Suppressor macrophage (primary cell): Measurements from ENCODE around the gene TMC7.
A peak's percentile ranks its signal among the peaks of the same experiment; 100 is the strongest.
"Not testable (repeated sequence)": the region's sequence is repeated elsewhere in the genome, so short reads cannot be mapped to it uniquely, and the experiment has no call there.

Experiments
- DNase-seq, 4 experiments: peaks; one replicate each; pipeline ENCODE4 v3.0.0-alpha.2; 2020 to 2022

TMC7 gene

DNA sequence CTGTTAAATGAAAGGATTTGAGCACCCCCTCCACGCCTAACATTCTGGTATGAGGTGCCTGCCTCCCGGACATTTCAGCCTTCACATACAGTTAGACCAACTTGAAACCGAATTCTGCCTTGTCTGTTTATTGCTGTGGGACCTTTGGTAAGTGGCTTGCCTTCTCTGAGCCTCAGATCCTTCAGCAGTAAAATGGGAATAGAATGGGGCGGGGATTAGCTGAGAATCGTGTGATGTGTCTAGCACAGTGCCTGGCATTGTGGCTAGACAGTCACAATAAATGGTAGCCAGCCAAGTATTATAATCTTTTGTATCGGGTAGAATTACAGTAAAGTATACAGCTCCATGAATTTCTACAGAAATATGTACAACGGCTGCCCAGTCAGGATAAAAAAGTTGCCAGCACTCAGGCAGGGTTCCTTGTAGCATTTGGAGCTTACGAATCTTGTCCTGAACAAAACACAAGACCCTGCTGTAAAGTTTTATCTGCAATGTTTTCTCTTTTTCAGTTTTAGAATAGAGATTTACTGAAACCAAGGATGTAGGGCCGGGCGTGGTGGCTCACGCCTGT is 786 bp downstream of the TMC7 start:
- no peak for DNase-seq

DNA sequence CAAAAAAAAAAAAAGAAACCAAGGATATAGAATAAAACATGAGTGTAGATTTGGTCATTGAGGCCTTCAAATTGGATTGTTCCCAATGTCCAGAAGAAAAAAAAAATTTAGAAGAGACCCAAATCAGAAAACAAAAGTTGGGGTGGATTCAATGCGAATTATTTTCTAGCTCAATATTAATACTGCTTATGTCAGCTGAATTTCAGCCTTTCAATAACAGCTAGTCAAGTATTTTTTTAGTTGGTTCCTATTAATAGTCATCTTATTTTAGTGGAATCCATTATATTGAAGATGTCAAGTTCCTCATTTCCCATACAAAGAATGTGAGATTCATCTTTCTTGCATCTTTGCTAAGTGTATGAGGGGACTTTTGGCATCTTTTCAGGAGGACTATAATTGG is 1.5 kb downstream of the TMC7 start:
- not testable (repeated sequence) for DNase-seq

DNA sequence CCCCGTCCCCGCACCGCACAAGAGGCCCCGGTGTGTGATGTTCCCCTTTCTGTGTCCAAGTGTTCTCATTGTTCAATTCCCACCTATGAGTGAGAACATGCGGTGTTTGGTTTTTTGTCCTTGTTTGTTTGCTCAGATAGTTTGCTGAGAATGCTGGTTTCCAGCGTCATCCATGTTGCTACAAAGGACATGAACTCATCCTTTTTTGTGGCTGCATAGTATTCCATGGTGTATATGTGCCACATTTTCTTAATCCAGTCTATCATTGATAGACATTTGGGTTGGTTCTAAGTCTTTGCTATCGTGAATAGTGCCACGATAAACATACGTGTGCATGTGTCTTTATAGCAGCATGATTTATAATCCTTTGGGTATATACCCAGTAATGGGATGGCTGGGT is 8.0 kb downstream of the TMC7 start:
- not testable (repeated sequence) for DNase-seq

DNA sequence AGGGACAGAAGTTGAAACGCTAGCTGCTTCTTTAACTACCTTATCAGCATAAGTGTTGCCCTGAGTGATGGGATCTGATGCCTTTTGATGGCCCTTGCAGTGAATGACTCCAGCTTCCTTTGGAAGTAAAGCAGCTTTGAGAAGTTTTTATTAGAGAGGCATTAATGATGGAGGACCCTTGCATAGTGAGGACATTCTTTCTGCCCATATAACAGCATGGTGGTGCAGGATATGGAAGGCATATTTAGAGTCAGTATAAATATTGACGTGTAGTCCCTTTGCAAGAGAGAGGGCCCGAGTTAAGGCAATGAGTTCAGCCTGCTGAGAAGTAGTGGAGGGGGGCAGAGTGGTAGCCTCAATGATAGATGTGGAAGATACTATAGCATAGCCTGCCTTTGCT is 9.8 kb downstream of the TMC7 start:
- not testable (repeated sequence) for DNase-seq

DNA sequence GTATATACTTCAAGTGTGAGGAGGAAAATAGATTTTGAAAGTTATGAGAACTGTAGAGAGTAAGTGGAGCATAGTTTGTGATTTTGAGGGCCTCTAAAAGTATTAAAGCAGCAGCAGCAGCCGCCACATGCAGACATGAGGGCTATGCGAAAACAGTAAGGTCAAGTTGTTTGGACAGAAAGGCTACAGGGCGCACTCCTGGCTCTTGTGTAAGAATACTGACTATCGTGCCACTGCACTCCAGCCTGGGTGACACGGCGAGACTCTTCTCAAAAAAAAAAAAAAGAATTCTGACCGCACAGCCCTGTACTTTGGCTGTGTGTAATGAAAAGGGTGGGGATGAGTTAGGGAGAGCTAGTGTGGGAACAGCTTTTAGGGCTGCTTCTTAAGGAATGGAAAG is 10.4 kb downstream of the TMC7 start:
- not testable (repeated sequence) for DNase-seq

DNA sequence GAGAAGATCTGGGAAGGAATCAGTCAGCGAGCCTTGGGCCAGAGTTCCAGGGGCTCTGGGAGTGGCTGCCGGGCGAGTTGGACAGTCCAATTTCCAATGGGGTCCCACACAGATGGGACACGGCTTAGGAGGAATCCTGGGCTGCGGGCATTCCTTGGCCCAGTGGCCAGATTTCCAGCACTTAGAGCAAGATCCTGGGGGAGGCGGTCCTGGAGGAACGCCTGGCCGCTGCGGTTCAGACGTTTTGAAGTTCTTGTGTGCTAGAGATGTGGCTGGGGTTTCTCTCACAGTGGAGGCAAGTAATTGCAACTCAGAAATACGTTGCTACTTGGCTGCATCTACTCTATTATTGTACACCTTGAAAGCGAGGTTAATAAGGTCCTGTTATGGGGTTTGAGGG is 11.7 kb downstream of the TMC7 start:
- DNase-seq, result not testable (repeated sequence)

DNA sequence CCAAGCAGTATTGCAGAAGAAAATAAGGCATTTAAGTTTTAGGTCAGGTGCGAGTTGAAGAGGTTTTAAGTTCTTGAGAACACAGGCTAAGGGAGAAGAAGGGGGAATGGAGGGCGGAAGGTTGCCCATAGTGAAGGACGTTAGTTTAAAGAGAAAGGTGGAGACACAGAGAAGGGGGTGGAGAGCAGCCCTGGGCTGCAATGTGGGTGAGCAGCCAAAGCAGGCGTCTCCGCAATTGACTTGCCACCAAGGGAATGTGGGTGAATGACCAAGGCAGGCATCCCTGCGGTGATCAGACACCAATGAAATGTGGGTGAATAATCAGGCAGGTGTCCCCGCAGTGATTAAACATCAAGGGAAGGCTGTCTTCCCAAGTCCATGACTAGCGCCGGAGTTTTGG is 12.8 kb downstream of the TMC7 start:
- not testable (repeated sequence) for DNase-seq

DNA sequence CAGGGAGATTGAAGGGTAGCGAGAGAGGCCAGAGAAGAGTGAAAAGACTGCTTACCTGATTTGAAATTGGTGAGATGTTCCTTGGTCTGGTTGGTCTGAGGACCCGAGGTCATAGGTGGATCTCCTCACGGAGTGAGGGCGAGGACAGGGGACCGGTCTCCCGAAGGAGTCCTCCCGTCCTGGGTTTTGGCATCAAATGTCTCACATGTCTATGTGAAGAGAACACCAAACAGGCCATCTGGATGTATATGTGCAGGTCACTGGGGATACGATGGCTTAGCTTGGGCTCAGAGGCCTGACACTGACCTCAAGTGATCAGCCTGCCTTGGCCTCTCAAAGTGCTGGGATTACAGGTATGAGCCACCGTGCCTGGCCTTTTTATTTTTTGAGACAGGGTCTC is 13.3 kb downstream of the TMC7 start:
- not testable (repeated sequence) for DNase-seq

DNA sequence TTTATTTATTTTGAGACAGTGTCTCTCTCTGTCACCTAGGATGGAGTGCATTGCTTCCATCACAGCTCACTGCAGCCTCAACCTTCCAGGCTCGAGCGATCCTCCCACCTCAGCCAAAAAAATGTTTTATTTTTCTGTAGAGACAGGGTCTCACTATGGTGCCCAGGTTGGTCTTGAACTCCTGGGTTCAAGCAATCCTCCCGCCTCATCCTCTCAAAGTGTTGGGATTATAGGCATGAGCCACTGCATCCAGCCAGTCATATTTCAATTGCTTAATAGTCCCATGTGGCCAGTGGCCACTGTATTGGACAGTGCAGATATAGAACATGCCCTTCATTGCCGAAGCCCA is 15.3 kb downstream of the TMC7 start:
- DNase-seq, result no peak

DNA sequence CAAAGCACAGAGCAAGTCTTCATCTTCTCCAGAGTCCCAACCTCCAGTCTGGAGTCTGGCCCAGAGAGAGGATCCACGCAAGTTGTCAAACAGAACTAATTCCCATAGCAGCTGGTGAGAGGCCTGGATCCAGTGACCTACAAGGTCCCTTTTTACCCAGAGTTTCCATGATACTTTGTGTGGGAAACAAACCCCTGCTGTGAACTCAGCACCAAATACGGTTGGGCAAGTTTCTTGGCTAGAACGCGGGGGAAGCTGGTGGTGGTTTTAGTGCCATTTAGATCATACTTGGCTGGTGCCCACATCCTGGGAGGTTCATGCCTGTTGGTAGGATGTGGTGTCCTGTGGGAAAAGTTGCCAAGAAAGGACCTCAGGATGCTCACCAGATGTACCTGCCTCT is 18.1 kb downstream of the TMC7 start:
- no peak for DNase-seq

DNA sequence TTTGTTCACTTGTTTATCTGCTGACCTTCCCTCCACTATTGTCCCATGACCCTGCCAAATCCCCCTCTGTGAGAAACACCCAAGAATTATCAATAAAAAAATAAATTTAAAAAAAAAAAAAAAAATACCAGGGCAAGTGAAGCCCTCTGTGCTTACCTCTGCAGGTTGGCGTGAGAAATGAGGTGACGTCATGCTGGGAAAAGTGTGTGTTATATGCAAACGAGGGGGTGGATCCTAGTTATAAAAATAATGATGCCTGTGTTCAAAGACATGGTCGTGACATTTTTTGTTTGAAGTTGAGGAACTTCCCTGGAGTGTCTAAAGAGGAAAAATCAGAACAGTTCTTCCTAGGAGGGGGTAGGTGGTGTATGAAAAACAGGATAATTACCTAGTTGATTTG is 20.2 kb downstream of the TMC7 start:
- no peak for DNase-seq

DNA sequence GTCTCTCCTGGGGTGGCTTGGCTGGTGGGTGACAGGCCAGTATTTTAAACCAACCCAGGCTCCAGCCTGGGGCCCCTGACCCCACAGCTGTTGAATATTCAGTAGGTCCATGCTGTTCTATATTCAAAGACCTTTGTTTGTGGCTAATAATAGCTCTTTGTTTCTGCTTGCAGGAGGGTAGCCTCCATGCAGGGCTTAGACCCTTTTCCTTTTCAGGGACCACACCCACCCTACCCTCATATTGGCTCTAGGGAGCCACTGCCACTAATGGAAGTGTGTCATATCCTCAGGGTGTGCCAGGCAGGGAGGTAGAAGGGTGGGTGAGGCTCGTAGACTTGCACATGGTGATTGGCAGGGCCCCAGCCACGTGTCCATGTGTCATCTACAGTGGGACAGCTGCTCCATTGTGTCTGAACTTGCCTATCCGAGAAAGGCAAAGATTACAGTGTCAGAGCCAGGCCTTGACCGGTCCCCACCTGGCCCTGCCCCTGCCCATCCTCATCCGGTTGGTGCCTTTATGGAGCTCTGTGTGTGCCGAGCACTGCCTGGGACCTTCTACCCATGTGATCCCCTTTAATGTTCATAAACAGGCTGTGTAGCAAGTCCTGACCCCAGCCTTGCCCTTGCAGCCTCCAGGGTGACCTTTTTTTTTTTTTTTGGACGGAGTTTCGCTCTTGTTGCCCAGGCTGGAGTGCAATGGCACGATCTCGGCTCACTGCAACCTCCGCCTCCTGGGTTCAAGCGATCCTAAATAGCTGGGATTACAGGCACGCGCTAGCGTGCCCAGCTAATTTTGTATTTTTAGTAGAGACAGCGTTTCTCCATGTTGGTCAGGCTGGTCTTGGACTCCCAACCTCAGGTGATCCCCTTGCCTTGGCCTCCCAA is 22.1 kb downstream of the TMC7 start:
- DNase-seq, result no peak

DNA sequence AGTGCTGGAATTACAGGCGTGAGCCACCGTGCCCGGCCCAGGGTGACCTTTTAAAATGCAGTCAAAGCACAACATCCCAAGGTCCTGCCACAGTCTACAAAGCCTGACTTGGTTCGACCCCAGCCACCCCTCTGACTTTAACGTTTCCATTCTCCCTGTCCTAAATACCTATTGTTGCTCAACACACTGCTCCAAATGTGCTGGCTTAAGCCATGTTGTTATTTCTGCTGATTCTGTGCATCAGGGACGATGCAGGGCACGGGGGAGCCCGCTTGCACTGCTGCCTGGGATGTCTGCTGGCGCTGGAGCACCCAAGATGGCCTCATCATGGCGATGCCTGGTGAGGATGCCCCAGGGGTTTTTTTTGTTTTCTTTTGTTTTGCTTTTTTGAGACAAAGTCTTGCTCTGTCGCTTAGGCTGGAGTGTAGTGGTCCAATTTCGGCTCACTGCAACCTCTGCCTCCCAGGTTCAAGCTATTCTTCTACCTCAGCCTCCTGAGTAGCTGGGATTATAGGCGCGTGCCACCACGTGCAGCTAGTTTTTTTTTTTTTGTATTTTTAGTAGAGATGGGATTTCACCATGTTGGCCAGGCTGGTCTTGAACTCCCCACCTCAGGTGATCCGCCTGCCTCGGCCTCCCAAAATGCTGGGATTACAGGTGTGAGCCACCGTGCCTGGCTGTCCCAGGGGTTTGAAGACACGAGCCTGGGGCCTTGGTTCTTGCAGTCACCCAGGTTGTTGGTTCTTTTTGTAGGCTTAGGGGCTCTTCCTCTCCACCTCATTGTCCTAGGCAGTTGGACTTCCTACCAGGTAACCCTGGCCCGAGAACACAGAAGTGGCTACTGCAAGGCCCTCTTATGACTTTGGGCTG is 22.9 kb downstream of the TMC7 start:
- DNase-seq, result no peak

DNA sequence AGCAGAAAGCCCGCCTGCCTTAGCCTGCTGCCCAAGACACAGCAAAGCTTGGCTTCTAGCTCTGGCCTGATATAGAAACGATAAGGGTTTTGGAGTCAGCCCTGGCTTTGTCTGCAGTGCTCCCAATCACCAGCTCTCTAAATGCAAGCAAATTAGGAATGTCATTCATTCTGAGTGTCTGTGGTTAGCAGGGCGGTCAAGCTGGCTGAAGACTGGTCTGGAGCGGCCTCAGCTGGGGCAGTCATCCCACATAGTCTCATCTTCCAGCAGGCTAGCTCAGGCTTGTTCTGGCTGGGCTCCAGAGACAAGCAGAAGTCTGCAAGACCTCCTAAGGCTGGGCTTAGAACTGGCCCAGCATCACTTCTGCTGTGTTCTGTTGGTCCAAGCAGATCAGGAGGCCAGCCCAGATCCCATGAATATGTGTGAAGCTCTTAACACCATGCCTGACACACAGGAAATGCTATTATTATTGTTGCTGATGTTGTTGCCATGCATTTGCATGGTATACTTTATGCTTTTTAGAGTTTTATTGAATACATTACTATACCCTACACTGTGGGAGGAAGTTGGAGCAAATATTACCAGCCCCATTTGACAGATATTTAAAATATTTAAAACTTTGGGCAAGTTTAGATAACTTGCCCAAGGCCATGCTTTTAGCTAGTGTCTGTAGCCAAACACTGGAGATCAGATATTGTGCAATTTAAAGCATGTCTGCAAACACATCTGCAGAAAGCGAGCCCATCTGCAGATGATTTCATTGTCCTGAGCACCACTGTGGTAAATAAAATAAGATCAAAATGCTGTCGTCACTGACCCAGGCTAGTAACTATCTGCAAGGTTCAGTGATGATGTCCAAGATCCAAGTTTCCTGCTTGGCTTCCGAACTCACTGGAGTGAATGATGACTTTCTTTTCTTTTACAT is 24.8 kb downstream of the TMC7 start:
- no peak for DNase-seq

DNA sequence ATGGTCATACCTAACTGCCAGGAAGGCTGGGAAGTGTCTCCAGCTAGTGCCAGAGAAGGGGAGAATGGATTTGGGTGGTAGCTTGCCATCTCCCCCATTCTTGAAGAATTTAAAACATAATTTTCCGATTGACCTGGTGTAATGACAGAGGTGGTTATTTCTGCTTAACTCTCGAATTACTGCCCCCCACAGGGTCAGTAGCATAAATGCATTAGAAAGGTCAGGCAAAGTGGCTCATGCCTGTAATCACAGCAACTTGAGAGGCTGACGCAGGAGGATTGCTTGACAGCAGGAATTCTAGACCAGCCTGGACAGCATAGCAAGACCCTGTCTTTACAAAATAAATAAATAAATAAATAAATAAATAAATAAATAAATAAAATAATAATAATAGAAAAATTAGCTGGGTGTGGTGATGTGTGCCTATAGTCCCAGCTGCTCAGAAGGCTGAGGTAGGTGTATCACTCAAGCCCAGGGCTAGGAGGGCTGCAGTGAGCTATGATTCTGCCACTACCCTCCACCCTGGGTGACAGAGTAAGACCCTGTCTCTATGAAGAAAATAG is 27.5 kb downstream of the TMC7 start:
- DNase-seq, result no peak

DNA sequence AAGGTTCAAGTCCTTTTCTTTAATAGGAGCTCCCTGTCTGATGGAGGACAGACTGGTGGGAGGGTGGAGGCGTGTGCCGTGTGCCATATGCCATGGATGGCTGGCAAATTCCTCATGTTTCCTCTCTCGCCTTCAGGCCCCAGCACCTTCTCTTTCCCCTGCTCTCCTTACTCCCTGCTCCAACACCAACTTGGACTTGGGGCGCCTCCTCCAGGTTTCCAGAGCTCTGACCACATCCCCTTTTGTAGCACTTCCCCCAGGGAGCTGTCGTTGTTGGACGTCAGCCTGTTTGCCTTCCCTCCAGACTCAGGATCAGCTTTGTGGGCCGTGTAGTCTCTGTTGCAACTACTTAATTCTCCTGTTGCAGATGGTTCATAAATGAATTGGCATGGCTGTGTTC is 30.7 kb downstream of the TMC7 start:
- DNase-seq, result peak; percentile 80 to 89 (median 86)

DNA sequence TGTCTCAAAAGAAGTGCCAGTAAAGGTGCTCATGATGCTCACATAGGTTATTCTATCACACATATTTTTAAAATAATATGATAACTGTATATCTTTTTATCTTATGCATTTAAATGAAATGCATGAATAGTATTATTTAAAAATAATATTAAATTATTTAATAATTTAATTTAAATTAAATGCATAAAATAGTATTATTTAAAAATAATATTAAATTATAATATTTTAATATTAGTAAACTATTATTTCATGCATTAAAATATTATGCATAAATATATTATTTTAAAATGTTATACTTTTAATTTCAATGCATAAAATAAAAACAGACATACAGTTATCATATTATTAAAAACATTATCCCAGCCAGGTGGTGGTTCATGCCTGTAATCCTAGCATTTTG is 33.4 kb downstream of the TMC7 start:
- DNase-seq, result no peak

DNA sequence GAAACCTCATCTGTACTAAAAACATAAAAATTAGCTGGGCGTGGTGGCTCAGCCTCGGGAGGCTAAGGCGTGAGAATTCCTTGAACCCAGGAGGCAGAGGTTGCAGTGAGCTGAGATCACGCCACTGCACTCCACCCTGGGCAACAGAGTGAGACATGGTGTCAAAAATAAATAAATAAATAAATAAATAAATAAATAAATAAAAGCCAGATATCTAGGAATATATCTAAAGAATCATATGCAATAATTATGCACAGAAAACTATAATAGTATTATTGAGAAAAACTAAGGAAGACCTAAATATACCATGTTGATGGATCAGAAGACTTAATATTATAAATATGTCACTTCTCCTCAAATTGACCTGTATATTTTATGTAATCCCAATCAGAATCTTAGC is 37.0 kb downstream of the TMC7 start:
- no peak for DNase-seq

DNA sequence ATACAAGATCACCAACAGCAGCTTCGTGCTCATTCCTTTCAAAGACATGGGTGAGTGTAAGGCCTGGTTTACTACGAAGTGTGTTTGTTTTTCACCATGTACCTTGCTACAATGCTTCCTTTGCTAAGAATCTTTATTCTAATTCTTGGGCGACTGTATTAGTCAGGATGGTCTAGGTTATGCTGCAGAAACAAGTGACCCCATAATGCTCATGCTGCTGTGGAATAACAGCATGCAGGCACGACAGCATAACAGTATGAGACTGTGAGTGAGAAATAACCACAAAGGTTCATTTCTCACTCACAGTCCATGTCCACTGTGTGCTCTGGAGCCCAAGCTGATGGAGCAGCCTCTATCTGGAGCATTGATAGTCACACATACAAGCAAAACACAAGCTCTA is 38.0 kb downstream of the TMC7 start:
- no peak for DNase-seq

DNA sequence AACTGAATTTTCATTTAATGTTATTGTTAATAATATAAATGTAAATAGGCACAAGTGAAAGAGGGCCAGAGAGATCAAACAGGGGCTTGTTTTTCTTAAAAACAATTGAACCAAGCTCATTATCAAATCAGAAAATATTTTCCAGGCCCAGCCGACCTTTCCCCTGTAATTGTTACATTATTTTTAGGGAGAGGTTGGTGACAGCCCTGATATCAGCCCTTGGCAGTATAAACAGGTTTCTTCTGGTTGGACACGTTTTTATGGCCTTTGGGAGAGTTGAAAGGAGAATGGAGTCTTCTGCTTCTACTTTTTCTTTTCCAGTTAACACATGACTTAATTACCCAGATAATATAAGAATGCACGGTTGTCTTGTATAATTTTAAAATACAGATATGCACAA is 43.7 kb downstream of the TMC7 start:
- DNase-seq, result no peak

DNA sequence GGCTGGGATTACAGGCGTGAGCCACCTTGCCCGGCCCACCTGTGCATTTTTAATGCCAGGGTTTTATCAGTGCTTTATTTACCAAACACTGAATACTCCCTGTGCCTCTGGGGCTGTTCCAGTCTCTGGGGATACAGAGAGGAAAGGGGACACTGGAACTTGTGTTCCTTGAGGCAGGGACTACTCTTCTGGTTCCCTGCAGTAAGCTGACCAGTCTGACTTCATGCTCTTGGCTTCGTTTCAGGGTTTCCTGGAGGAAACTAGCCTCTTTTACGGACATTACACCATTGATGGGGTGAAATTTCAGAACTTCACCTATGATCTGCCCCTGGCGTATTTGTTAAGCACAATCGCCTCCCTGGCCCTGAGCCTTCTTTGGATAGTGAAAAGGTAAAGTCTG is 46.2 kb downstream of the TMC7 start:
- DNase-seq, result no peak

DNA sequence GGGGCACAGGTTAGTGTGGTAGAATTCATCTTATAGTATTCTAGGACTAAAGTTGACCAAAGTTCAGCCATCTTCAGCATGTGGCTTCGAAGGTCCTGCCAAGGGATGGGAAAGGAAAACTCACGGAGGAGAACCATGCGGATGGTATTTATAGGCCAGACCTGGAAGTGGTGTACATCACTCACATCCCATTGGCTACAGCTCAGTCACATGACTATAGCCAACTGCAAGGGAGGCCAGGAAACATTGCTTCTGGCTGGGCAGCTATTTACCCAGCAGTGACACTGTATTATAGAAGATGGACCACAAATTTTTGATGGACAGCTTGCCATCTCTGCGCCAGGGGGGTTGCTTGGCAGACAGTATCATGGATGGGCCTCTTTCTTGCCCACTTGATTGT is 48.0 kb downstream of the TMC7 start:
- DNase-seq, result no peak
